Stomach smooth muscle (tissue), 2 donors: ENCODE measurements around the gene FLG2.

ENCODE experiments used
- H3K27ac ChIP-seq: one replicate; pipeline ENCODE4 v1.7.0; 2013; ENCODE audit warnings: mild to moderate bottlenecking, low read length, inconsistent platforms
- H3K27me3 ChIP-seq, 2 donors: one replicate each; pipeline ENCODE4 v1.7.0; 2013; ENCODE audit warnings: low read length in 2 of 2; ENCODE audit not compliant: insufficient read depth in 2 of 2, control insufficient read depth in 1 of 2
- H3K36me3 ChIP-seq, 2 donors: one replicate each; pipeline ENCODE4 v1.7.0; 2013; ENCODE audit warnings: low read length in 2 of 2; ENCODE audit not compliant: control insufficient read depth in 2 of 2, insufficient read depth in 2 of 2
- H3K4me1 ChIP-seq: one replicate; pipeline ENCODE4 v1.7.0; 2013; ENCODE audit warnings: low read length; ENCODE audit not compliant: control insufficient read depth, insufficient read depth
- H3K4me3 ChIP-seq, 2 donors: one replicate each; pipeline ENCODE4 v1.7.0; 2013; ENCODE audit warnings: low read length in 2 of 2
- H3K9ac ChIP-seq, 2 donors: one replicate each; pipeline ENCODE4 v1.7.0; 2013; ENCODE audit warnings: low read length in 2 of 2, mild to moderate bottlenecking in 1 of 2
- H3K9me3 ChIP-seq, 2 donors: one replicate each; pipeline ENCODE4 v1.7.0; 2013; ENCODE audit warnings: low read length in 2 of 2; ENCODE audit not compliant: control insufficient read depth in 2 of 2
- donor health status: healthy.
- donor health status: Pancreatic carcinoma.

Gene FLG2

DNA sequence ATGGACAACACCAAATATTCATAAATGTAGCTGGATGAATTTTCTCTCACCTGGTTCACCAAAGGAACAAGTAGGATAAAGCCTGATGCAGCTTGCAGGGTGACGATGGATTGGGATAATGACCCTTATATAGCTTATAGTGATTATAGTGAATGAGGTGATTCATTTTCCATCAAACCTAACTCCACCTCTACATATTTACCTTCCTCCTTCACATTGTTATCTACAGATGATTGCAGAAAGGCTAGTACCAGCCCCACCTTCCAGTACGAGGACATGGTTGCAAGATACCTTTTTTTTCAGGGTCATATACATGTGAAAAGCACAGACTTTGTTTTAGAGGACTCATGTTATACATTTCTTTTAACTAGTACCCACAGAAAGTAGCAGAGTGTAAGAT, at the start of gene FLG2:
FLG2 (minus strand) TSS at position 101 of the 400 bp plus-strand sequence. CDS start 1,122 bp downstream, outside the sequence.
- Histone ChIP-seq H3K4me3 (no peak within 1 kb of the TSS), H3K27me3 (no peaks in the 10 kb centered on the region), H3K4me1 (no peaks in the 10 kb centered on the region), H3K9me3 (peaks cover 0 to 1% of the 10 kb centered on the region in 2 donors), H3K36me3 (no peaks in the 10 kb centered on the region), H3K9ac (no peak within 1 kb of the TSS), H3K27ac (no peak within 1 kb of the TSS)

DNA sequence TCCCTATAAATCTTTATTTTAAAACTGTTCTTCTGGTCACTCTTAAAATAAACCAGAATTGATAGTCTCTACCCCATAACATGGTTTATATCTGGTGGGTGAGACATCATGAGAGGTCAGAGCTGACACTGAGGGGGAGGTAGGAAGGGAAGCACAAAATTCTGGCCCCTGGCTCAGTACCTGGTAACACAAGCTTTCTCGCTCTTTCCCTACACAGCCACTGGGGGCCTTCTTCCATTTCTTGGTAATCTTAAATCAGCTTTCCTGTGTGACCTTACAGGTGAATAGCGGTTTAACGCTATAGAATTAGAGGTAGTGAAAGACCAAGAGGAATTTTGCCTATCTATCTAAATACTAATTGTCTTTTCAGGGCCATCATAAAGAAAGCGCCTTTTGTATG, 48.9 kb upstream of the FLG2 start:
- no peak overlapping the region for H3K4me3 ChIP-seq
- no peak overlapping the region for H3K27ac ChIP-seq
- H3K36me3 ChIP-seq, result no peaks in the 10 kb centered on the region
- no peak overlapping the region for H3K9ac ChIP-seq
- H3K4me1 ChIP-seq, result peaks cover 5% of the 10 kb centered on the region
- no peaks in the 10 kb centered on the region for H3K9me3 ChIP-seq
- H3K27me3 ChIP-seq, result peaks cover 0 to 3% of the 10 kb centered on the region in 2 donors

DNA sequence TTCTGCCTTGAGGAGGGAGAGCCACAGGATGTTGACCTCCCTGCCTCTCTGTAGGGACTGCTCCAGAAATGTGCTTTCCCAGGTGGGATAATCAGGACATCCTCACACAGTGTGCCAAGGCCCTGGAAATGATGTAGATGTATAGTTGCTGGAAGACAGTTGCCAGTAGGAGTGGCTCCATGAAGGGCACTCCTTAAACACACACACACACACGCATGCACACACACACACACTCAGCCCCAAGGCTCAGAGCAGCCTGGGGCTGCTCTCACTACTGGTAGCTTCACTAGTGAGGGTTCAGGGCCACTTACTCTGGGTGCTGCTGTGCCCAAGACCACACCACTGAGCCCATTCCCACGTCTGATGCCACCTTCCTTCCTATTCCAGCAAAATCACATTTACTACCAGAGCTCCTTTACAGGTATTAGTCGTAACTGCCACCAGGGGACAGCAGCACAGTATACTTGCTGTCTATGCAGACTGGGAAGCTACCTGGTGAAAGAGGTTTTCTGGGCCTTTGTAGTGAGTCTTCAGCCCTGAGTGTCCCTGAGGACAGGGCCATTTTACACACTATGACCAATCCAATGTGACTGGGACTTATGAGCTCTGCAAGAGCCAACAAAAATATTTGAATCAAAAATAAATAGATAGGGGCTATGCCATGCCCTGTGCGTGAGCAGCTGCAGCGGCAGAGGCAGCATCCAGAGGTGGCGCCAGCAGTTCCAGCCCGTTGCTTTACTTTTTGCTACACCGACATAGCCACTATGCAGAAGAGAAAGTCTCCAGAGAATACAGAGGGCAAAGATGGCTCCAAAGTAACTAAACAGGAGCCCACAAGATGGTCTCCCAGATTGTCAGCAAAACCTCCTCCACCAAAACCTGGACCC, 39.2 kb upstream of the FLG2 start:
- H3K9me3 ChIP-seq, result no peaks in the 10 kb centered on the region
- no peak overlapping the region for H3K27ac ChIP-seq

DNA sequence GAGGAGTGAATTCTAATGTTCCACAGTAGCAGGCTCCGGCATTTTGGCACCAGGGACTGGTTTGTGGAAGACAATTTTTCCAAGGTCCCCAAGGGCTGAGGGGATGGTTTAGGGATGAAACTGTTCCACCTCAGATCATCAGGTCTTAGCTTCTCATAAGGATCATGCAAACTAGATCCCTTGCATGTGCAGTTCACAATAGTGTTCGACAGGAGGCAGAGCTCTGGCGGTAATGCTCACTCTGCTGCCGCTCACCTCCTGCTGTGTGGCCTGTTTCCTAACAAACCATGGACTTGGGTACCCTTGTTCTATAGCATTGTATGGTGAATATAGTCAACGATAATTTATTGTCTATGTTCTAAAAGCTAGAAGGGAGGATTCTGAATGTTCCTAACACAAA, 37.7 kb upstream of the FLG2 start:
- H3K9ac ChIP-seq, result no peak overlapping the region
- H3K4me3 ChIP-seq, result no peak overlapping the region
- no peak overlapping the region for H3K27ac ChIP-seq
- no peaks in the 10 kb centered on the region for H3K36me3 ChIP-seq
- H3K4me1 ChIP-seq, result no peaks in the 10 kb centered on the region
- H3K9me3 ChIP-seq, result no peaks in the 10 kb centered on the region
- peaks cover 0 to 2% of the 10 kb centered on the region in 2 donors for H3K27me3 ChIP-seq

More for the DNA sequence above, 39.2 kb upstream of the FLG2 start:
- Histone ChIP-seq H3K36me3 (no peaks in the 10 kb centered on the region), H3K4me1 (no peaks in the 10 kb centered on the region), H3K4me3 (no peak overlapping the region), H3K27me3 (peaks cover 0 to 2% of the 10 kb centered on the region in 2 donors), H3K9ac (no peak overlapping the region)

DNA sequence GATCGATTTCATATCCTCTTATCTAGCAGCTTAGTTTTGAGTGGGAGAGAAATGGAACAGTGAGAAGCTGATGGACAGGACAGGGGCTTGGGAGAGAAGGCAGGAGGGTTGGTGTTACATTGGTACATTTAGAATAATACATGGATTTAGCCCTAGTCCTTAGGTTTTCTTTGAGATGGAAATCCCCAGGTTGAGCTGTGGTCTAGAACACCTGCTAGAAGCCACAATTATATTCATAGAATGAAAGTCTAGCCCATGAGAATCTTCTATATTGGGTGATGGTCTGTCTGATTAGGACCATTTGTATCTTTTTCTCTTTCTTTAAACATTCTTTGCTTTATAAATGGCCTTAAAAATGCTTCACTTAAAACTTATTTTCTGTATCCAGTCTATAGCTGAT, 34.3 kb upstream of the FLG2 start:
- Histone ChIP-seq H3K4me1 (no peaks in the 10 kb centered on the region), H3K4me3 (no peak overlapping the region), H3K27me3 (peaks cover 0 to 2% of the 10 kb centered on the region in 2 donors), H3K9ac (no peak overlapping the region), H3K36me3 (no peaks in the 10 kb centered on the region), H3K9me3 (no peaks in the 10 kb centered on the region), H3K27ac (no peak overlapping the region)

DNA sequence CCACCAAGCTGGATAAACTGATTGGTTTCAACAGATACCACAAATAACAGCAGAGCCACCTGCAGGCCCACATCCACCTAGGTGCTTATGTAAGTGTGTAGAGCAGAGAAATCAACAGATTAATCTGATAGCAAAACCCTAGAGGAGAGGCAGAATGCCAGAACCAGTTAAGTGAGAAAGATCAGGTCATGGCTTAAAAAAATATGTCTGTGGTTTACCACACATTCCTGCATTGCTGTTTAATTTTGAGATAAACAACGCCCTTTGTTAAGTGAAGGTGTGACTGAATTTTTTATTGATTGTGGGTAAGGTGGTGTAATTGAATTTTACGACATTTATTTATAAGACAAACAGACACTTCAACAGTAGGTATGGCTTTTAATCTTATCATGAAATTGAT, 33.1 kb upstream of the FLG2 start:
- Histone ChIP-seq H3K4me3 (no peak overlapping the region), H3K27ac (no peak overlapping the region), H3K9ac (no peak overlapping the region), H3K9me3 (no peaks in the 10 kb centered on the region), H3K36me3 (no peaks in the 10 kb centered on the region), H3K27me3 (no peaks in the 10 kb centered on the region), H3K4me1 (no peaks in the 10 kb centered on the region)

DNA sequence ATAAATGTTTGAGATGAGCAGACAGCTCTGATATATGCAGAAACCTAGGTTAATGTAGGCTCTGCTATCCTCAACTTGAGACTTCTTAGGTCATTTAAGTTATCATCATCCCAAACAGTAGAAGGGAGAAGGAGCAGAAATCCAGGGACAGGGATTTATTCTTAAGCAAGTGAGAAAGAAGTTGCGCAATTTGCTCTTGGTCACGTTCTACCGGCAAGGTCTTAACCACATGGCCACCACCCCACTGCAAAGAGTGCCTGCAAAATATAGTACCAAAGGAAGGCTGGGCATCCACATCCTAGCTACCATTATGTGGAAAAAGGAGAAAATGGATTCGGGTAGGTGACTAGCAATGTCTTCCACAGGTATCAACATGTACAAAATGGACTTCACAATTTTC, 29.1 kb upstream of the FLG2 start:
- Histone ChIP-seq H3K27ac (no peak overlapping the region), H3K4me3 (no peak overlapping the region), H3K9ac (no peak overlapping the region), H3K9me3 (no peaks in the 10 kb centered on the region), H3K4me1 (no peaks in the 10 kb centered on the region), H3K36me3 (no peaks in the 10 kb centered on the region), H3K27me3 (no peaks in the 10 kb centered on the region)

DNA sequence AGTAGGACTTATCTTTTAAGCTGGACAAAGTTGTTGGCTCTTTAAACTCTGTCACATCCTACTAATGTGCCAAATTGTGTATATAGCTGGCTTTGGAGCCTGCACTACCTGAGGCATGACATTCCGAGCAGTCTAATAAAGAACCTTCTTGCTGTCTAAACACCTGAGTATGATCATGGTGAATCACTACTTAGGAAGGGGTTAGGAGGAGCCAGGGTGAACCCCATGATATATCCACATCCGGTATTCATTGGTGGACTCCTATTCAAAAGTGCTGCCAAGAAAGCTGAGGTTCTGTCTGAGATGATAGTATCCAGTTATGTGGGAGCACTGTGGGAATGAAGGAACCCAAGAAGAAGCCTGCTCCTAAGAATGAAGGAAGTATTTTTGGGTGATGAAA, 27.1 kb upstream of the FLG2 start:
- H3K27me3 ChIP-seq, result no peaks in the 10 kb centered on the region
- H3K4me3 ChIP-seq, result no peak overlapping the region
- H3K4me1 ChIP-seq, result no peaks in the 10 kb centered on the region
- H3K36me3 ChIP-seq, result no peaks in the 10 kb centered on the region
- H3K27ac ChIP-seq, result no peak overlapping the region
- H3K9ac ChIP-seq, result no peak overlapping the region
- no peaks in the 10 kb centered on the region for H3K9me3 ChIP-seq

DNA sequence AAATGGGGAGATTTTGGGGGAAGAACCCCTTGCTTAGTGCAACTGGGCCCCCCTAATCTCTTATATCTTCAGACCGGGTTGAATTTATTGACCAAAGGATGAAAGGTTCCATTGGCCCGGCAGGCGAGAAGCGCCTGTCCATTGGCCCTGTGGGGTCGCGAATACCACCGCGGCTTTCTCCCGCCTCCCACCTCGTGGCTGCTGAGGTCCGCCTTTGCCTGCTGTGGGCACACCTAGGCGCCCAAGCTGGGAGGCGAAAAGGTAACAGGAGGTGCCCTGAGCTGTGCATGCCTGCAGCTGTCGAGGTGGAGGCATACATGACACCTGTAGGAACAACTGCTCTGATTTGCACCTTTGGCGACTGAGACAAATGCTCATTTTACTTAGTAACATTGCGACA, 21.1 kb upstream of the FLG2 start:
- no peaks in the 10 kb centered on the region for H3K4me1 ChIP-seq
- no peaks in the 10 kb centered on the region for H3K9me3 ChIP-seq
- H3K27ac ChIP-seq, result no peak overlapping the region

DNA sequence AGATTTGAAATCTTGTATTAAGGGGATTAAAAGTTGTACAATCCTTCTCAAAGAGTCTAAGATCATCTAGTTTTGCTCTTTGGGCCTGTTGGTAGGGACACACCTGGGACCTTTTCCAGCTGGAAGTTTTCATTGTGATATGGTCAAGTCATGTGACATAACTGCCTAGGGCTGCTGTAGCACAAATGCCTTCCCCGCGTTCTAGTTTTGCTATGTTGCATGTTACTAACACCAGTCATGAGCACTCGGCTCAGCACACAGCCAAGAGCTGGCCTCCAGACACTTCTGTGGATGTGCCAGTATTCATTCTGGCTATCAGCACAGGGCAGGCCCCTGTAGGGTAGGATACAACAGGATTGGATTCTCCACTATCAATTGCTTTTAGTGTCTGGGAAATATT, 14.6 kb upstream of the FLG2 start:
- Histone ChIP-seq H3K27me3 (no peaks in the 10 kb centered on the region), H3K4me3 (no peak overlapping the region), H3K27ac (no peak overlapping the region), H3K9me3 (peaks cover 0 to 3% of the 10 kb centered on the region in 2 donors), H3K4me1 (no peaks in the 10 kb centered on the region), H3K36me3 (no peaks in the 10 kb centered on the region), H3K9ac (no peak overlapping the region)

More for the DNA sequence above, 21.1 kb upstream of the FLG2 start:
- Histone ChIP-seq H3K36me3 (no peaks in the 10 kb centered on the region), H3K4me3 (no peak overlapping the region), H3K9ac (no peak overlapping the region), H3K27me3 (no peaks in the 10 kb centered on the region)

DNA sequence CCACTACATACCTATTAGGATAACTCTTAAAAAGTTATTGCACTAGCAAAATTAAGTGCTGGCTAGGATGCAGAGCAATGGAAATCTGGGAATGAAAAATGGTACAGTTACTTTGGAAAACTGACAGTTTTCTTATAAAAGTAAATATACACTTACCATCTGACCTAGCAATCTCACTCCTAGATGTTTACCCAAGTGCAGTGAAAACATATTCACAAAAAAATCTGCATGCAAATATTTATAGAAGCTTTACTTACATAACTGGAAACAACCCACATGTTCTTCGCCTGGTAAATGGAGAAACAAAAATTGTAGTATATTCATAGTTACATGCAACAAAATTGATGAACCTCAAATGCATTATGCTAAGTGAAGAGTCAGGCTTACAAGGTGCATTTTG, 12.9 kb upstream of the FLG2 start:
- H3K27me3 ChIP-seq, result no peaks in the 10 kb centered on the region
- H3K9me3 ChIP-seq, result peaks cover 0 to 3% of the 10 kb centered on the region in 2 donors
- H3K27ac ChIP-seq, result no peak overlapping the region
- H3K9ac ChIP-seq, result no peak overlapping the region
- H3K4me1 ChIP-seq, result no peaks in the 10 kb centered on the region
- no peaks in the 10 kb centered on the region for H3K36me3 ChIP-seq
- no peak overlapping the region for H3K4me3 ChIP-seq
